Trophoblast cell (in vitro differentiated cells and primary cell): ENCODE measurements around the gene PRSS16.
A peak's percentile ranks its signal among the peaks of the same experiment; 100 is the strongest.
"Not testable (repeated sequence)": the region's sequence is repeated elsewhere in the genome, so short reads cannot be mapped to it uniquely, and the experiment has no call there.

Experiments used
- DNase-seq, 2 donors: peaks; one replicate each; pipeline ENCODE4 v3.0.0-alpha.2; 2016
- H2AFZ ChIP-seq: 2 replicates; pipeline ENCODE4 v1.6.1; 2013; ENCODE audit warnings: low read length, moderate library complexity, mild to moderate bottlenecking; ENCODE audit not compliant: insufficient read depth, poor library complexity
- H2AK5ac ChIP-seq: 2 replicates; pipeline ENCODE4 v1.6.1; 2013; ENCODE audit warnings: mild to moderate bottlenecking, low read length
- H2BK120ac ChIP-seq: 2 replicates; pipeline ENCODE4 v1.6.1; 2013; ENCODE audit warnings: low read length, mild to moderate bottlenecking, moderate library complexity; ENCODE audit not compliant: insufficient read depth, poor library complexity
- H2BK12ac ChIP-seq: 2 replicates; pipeline ENCODE4 v1.6.1; 2013; ENCODE audit warnings: mild to moderate bottlenecking, low read length, moderate library complexity
- H2BK5ac ChIP-seq: 2 replicates; pipeline ENCODE4 v1.6.1; 2013; ENCODE audit warnings: low read length, low read depth, moderate library complexity, mild to moderate bottlenecking; ENCODE audit not compliant: poor library complexity
- H3K14ac ChIP-seq: 2 replicates; pipeline ENCODE4 v1.6.1; 2013; ENCODE audit warnings: mild to moderate bottlenecking, low read length
- H3K18ac ChIP-seq: 2 replicates; pipeline ENCODE4 v1.6.1; 2013; ENCODE audit warnings: mild to moderate bottlenecking, low read length
- H3K23ac ChIP-seq: 2 replicates; pipeline ENCODE4 v1.6.1; 2013; ENCODE audit warnings: low read length
- H3K27ac ChIP-seq: 2 replicates; pipeline ENCODE4 v1.5.1; 2013; ENCODE audit warnings: low read depth, mild to moderate bottlenecking, inconsistent platforms, low read length, moderate library complexity
- H3K27me3 ChIP-seq: 2 replicates; pipeline ENCODE4 v1.6.1; 2013; ENCODE audit warnings: inconsistent platforms, mild to moderate bottlenecking, low read length, moderate library complexity; ENCODE audit not compliant: insufficient read depth
- H3K36me3 ChIP-seq, 2 experiments: 1 replicate in 1 of 2; 2 replicates in 1 of 2; pipeline ENCODE4 v1.6.1; 2013; ENCODE audit warnings: low read length in 2 of 2, mild to moderate bottlenecking in 2 of 2, moderate library complexity in 1 of 2; ENCODE audit not compliant: insufficient read depth in 2 of 2, control insufficient read depth in 1 of 2
- H3K4ac ChIP-seq: 2 replicates; pipeline ENCODE4 v1.6.1; 2013; ENCODE audit warnings: low read depth, mild to moderate bottlenecking, low read length, moderate library complexity
- H3K4me1 ChIP-seq, 2 experiments: 1 replicate in 1 of 2; 2 replicates in 1 of 2; pipeline ENCODE4 v1.6.1; 2013; ENCODE audit warnings: low read length in 2 of 2, mild to moderate bottlenecking in 2 of 2, moderate library complexity in 1 of 2; ENCODE audit not compliant: insufficient read depth in 2 of 2, control insufficient read depth in 1 of 2
- H3K4me2 ChIP-seq: 2 replicates; pipeline ENCODE4 v1.6.1; 2013; ENCODE audit warnings: inconsistent platforms, mild to moderate bottlenecking, low read length, moderate library complexity
- H3K4me3 ChIP-seq: 2 replicates; pipeline ENCODE4 v1.5.1; 2013; ENCODE audit warnings: mild to moderate bottlenecking, low read depth, low read length, inconsistent platforms
- H3K79me1 ChIP-seq: one replicate; pipeline ENCODE4 v1.6.1; 2013; ENCODE audit warnings: low read length
- H3K79me2 ChIP-seq: 2 replicates; pipeline ENCODE4 v1.6.1; 2013; ENCODE audit warnings: low read length, mild to moderate bottlenecking; ENCODE audit not compliant: control insufficient read depth, insufficient read depth, poor library complexity
- H3K9ac ChIP-seq: 2 replicates; pipeline ENCODE4 v1.6.1; 2013; ENCODE audit warnings: mild to moderate bottlenecking, low read length
- H3K9me3 ChIP-seq: 2 replicates; pipeline ENCODE4 v1.6.1; 2013; ENCODE audit warnings: low read depth, mild to moderate bottlenecking, control low read depth, inconsistent platforms, low read length; ENCODE audit not compliant: insufficient read depth
- H4K12ac ChIP-seq: 2 replicates; pipeline ENCODE4 v1.6.1; 2013; ENCODE audit warnings: low read depth, mild to moderate bottlenecking, low read length, moderate library complexity
- H4K8ac ChIP-seq: 2 replicates; pipeline ENCODE4 v1.6.1; 2013; ENCODE audit warnings: low read depth, mild to moderate bottlenecking, low read length, moderate library complexity
- H4K91ac ChIP-seq: one replicate; pipeline ENCODE4 v1.6.1; 2013; ENCODE audit warnings: low read depth, mild to moderate bottlenecking, low read length, moderate library complexity
- WGBS: extraction: QIAGEN DNeasy Blood & Tissue Kit; methylation state at CpG from one replicate; pipeline ENCODE4 v1.1.7; 2013; ENCODE audit warnings: missing lambda C conversion rate; ENCODE audit not compliant: insufficient read length, insufficient coverage; ENCODE audit errors: extremely low coverage; 5-methylcytosine and 5-hydroxymethylcytosine counted together

PRSS16 gene

DNA sequence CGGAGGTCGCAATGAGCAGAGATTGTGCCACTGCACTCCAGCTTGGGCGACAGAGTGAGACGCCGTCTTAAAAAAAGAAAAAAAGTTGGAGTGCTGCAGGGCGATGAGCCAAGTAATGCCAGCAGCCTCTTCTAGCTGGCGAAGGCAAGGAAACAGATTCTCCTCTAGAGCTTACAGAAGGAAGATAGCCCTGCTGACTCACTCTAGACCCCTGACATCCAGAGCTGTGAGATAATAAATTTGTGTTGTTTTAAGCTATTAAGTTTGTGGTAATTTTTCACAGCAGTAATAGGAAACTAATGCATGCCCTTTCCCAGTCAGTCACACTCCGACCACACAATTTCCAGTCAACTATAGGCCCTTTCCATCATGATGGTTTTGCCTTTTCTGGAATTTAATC lies 16.4 kb downstream of the PRSS16 start:
- Histone ChIP-seq H4K12ac (no peak overlapping the region), H3K36me3 (no peaks in the 10 kb centered on the region), H4K91ac (no peak overlapping the region), H3K79me2 (no peaks in the 10 kb centered on the region), H2AK5ac (no peak overlapping the region), H2BK12ac (no peak overlapping the region), H3K4me1 (peaks cover 0 to 4% of the 10 kb centered on the region in 2 experiments), H3K23ac (no peak overlapping the region), H3K4ac (no peak overlapping the region), H3K27ac (no peak overlapping the region), H3K27me3 (no peaks in the 10 kb centered on the region), H3K9ac (no peak overlapping the region), H2BK120ac (no peak overlapping the region), H3K18ac (no peak overlapping the region), H3K4me2 (no peak overlapping the region), H4K8ac (no peak overlapping the region), H3K9me3 (no peaks in the 10 kb centered on the region), H2AFZ (no peak overlapping the region), H3K14ac (no peak overlapping the region), H3K79me1 (no peaks in the 10 kb centered on the region), H3K4me3 (no peak overlapping the region), H2BK5ac (no peak overlapping the region)
- no peak for DNase-seq
- no CpG with 5 or more reads among the region's 8 CpGs for WGBS

DNA sequence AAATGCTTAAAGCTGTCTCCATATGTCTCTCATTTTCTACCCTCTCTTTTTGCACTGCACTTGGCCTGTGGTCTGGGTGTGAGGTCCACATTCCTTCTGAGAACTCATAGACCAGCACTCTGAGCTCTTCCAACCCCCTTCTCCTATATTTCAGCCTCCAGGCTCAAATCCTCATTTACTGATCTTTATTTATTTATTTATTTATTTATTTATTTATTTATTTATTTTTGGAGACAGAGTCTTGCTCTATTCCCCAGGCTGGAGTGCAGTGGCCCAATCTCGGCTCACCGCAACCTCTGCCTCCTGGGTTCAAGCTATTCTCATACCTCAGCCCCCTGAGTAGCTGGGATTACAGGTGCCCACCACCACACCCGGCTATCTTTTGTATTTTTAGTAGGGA lies 19.5 kb downstream of the PRSS16 start:
- H3K27me3 ChIP-seq, H3K36me3 ChIP-seq, H3K14ac ChIP-seq, H4K91ac ChIP-seq, H2AFZ ChIP-seq, H2BK120ac ChIP-seq, H3K4ac ChIP-seq, H2BK12ac ChIP-seq, H3K79me1 ChIP-seq, H4K12ac ChIP-seq, H3K23ac ChIP-seq, H3K79me2 ChIP-seq, H2AK5ac ChIP-seq, H3K4me1 ChIP-seq, H3K4me3 ChIP-seq, H3K9me3 ChIP-seq, H3K18ac ChIP-seq, H3K27ac ChIP-seq, H2BK5ac ChIP-seq, H3K4me2 ChIP-seq, H4K8ac ChIP-seq, DNase-seq, H3K9ac ChIP-seq: not testable (repeated sequence)
- WGBS: no CpG with 5 or more reads among the region's 3 CpGs

DNA sequence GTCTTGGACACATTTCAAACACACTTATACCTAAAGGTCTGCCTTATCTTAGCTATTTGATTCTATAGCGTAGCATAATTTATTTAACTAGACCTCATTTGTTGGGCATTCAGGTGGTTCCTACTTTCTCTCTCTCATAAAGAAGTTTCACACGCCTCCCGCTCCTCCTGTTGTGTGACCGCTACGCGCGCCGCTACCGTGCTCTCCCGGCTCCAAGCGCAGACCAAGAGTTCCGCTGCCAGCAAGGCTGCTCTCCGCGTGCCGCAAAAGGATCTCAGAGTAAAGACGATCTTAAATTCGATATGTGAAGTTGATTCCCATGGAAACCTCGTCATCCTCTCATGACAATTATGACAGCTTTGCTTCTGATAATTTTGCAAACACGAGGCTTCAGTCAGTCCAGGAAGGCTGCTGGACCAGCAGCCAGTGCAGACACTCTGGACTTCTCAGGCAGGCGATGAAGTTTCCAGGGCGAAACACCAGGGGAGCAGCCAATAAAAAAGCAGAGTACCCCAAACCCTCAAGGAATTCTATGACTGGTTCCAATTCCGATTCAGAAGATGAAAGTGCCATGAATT lies 20.4 kb downstream of the PRSS16 start:
- H4K8ac ChIP-seq: no peak overlapping the region
- WGBS: no CpG with 5 or more reads among the region's 22 CpGs
- peaks cover 0 to 2% of the 10 kb centered on the region in 2 experiments for H3K4me1 ChIP-seq

DNA sequence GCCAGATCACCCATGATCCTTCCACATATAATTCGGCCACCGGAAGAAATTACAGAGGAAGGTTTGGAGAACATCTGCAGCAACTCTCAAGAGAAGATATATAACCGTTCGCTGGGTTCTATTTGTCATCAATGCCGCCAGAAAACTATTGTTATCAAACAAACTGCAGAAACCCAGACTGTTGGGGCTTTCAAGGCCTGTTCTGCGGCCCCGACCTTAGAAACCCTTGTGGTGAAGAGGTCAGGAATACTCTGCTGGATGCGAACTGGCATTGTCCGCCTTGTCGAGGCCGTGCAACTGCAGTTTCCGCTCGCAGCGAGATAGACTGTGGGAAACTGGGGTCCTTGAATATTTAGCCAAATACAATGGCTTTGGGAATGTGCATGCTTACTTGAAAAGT lies 21.3 kb downstream of the PRSS16 start:
- no peak overlapping the region for H3K18ac ChIP-seq
- H3K9ac ChIP-seq: no peak overlapping the region
- H4K12ac ChIP-seq: no peak overlapping the region
- no peak overlapping the region for H4K91ac ChIP-seq
- H2AFZ ChIP-seq: no peak overlapping the region
- H2BK12ac ChIP-seq: no peak overlapping the region
- H2AK5ac ChIP-seq: no peak overlapping the region
- no peaks in the 10 kb centered on the region for H3K9me3 ChIP-seq
- no peaks in the 10 kb centered on the region for H3K36me3 ChIP-seq
- no CpG with 5 or more reads among the region's 14 CpGs for WGBS
- DNase-seq: no peak
- H3K27ac ChIP-seq: no peak overlapping the region
- H3K79me2 ChIP-seq: no peaks in the 10 kb centered on the region
- H3K4me2 ChIP-seq: no peak overlapping the region
- H2BK5ac ChIP-seq: no peak overlapping the region
- no peak overlapping the region for H2BK120ac ChIP-seq
- H3K4me3 ChIP-seq: no peak overlapping the region
- no peak overlapping the region for H3K4ac ChIP-seq
- peaks cover 0 to 2% of the 10 kb centered on the region in 2 experiments for H3K4me1 ChIP-seq
- H3K27me3 ChIP-seq: no peaks in the 10 kb centered on the region
- no peak overlapping the region for H3K23ac ChIP-seq
- no peaks in the 10 kb centered on the region for H3K79me1 ChIP-seq
- H3K14ac ChIP-seq: no peak overlapping the region
- no peak overlapping the region for H4K8ac ChIP-seq

More for the DNA sequence above, 20.4 kb downstream of the PRSS16 start:
- Histone ChIP-seq H3K4ac (no peak overlapping the region), H3K79me1 (no peaks in the 10 kb centered on the region), H3K36me3 (no peaks in the 10 kb centered on the region), H2BK5ac (no peak overlapping the region), H3K4me3 (no peak overlapping the region), H3K9ac (no peak overlapping the region), H2AFZ (no peak overlapping the region), H2BK12ac (no peak overlapping the region), H3K4me2 (peak overlapping the region; percentile 50), H3K79me2 (no peaks in the 10 kb centered on the region), H4K12ac (no peak overlapping the region), H2BK120ac (no peak overlapping the region), H3K27ac (no peak overlapping the region), H3K23ac (no peak overlapping the region), H3K18ac (no peak overlapping the region), H3K27me3 (no peaks in the 10 kb centered on the region), H2AK5ac (no peak overlapping the region), H4K91ac (no peak overlapping the region), H3K9me3 (no peaks in the 10 kb centered on the region), H3K14ac (no peak overlapping the region)
- DNase-seq: no peak
